HG02970 (cell line): Measurements from ENCODE around the gene DHX16.

Source experiments
- ATAC-seq: cut with Tn5 transposase; IDR thresholded peaks from one replicate; pipeline ENCODE4 v1.9.1; 2021; ENCODE audit warnings: mild to moderate bottlenecking, moderate library complexity, moderate number of reproducible peaks; ENCODE audit not compliant: unreplicated experiment, low FRiP score

The DHX16 gene

GRCh38 chr6:30643656-30644055 lies 29.1 kb downstream of the DHX16 start:
- ATAC-seq: no peak

GRCh38 chr6:30641048-30641447 lies 31.8 kb downstream of the DHX16 start:
- ATAC-seq: no peak

GRCh38 chr6:30640481-30640880 lies 32.3 kb downstream of the DHX16 start:
- ATAC-seq: no peak

GRCh38 chr6:30635834-30636233 lies 37.0 kb downstream of the DHX16 start:
- no peak for ATAC-seq

- peak; percentile 60 for ATAC-seq
Measured at GRCh38 chr6:30626484-30627366, 46.1 kb downstream of the DHX16 start, which contains the start of gene ATAT1. ATAT1 (plus strand) TSS chr6:30626874.

GRCh38 chr6:30625511-30625910 lies 47.3 kb downstream of the DHX16 start:
- ATAC-seq: no peak

GRCh38 chr6:30619561-30619960 lies 53.2 kb downstream of the DHX16 start:
- no peak for ATAC-seq

GRCh38 chr6:30618270-30618797 lies 54.5 kb downstream of the DHX16 start:
- ATAC-seq: no peak

GRCh38 chr6:30617565-30618269 lies 55.1 kb downstream of the DHX16 start, which contains the start of gene MRPS18B:
MRPS18B (plus strand) TSS chr6:30617840; CDS start chr6:30617866, 26 bp downstream.
- ATAC-seq: peak; percentile 70

- peak; percentile 81 for ATAC-seq
Measured at GRCh38 chr6:30616811-30617564, 55.8 kb downstream of the DHX16 start, which contains the start of gene PPP1R10. PPP1R10 (minus strand) TSS chr6:30617243; CDS start chr6:30609944, 7,299 bp downstream.

- ATAC-seq: no peak
Measured at GRCh38 chr6:30615958-30616810, 56.6 kb downstream of the DHX16 start.

- no peak for ATAC-seq
Measured at GRCh38 chr6:30615219-30615957, 57.4 kb downstream of the DHX16 start.

GRCh38 chr6:30614843-30615218 lies 58.0 kb downstream of the DHX16 start:
- ATAC-seq: peak; percentile 26

- no peak for ATAC-seq
Measured at GRCh38 chr6:30614044-30614842, 58.6 kb downstream of the DHX16 start.

- no peak for ATAC-seq
Measured at GRCh38 chr6:30613251-30614043, 59.4 kb downstream of the DHX16 start.

GRCh38 chr6:30612687-30613248 lies 60.0 kb downstream of the DHX16 start:
- ATAC-seq: no peak

GRCh38 chr6:30612213-30612612 lies 60.6 kb downstream of the DHX16 start:
- ATAC-seq: no peak
